ENCODE results near the gene INO80.

INO80 gene

DNA sequence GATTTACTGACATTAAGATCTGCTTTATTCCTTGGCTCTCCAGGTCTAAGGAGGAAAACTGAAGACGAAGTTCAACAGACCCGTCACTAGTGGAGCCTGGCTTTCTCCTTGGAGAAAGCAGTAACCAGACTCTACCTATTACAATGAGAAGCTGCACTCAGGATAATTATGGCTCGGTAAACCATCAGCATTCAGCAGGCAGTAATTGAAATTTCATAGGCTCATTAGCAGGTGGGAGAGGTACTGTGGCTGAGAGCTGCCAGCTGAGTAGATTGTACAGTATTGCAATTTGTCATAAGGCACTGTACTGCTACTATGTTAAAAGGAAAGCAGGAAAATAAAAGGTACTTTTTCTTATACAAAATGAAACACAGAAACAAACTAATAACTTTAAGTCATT, 111.6 kb downstream of the INO80 start:
- no peak for DNase-seq (ENCODE audit: low read depth in 2 of 2)

DNA sequence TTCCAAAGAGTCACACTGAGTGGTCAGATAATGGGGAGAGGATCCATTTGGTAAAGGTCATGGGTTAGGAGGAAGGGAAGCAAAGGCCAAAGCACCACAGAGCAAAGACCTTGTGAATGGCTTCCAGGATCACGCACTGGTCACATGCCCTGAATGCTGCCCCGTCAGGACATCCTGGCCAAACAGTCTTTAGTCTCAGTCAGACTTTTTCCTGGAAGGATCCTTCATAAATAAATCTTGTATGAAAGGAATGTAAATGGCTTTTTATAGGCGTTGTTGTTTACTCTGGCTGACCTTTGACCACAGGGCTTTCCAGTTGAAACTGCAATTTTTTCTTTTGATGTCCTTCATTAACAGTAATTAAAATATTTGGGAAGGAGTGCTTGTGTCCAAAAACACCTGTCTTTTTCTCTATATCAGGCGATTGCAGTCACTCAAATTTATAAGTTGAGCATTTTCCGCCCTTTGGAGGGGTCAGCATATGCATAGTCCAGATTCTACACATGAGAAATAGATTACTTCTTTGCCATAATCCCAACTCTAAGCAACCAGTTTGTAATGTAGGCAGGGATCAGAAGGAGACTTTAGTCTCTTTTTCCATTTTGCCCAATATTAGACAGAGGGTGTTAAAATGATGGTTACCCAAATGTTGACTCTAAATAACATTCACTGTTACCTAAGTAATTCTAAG, 114.4 kb downstream of the INO80 start:
- DNase-seq (ENCODE audit: low read depth in 2 of 2) = no peak

DNA sequence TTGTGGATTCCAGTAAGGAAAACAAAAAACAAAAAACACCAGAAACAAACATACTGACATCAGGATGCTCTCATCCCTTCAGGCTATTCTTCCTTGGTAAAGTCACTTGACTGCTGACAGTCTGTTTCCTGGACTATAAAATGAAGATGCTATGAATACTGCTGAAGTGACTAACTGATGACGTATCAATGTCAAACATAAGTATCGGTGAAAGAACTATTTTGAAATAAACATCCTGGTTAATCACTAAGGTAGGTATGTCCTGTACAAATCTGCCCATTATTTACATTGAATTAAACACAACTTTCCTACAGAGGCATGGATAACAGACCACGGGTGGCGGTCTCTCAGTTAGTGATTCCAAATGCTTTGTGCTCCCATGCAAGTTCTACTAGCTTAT, 116.9 kb downstream of the INO80 start:
- DNase-seq (ENCODE audit: low read depth in 2 of 2) = no peak

GRCh38 chr15:40995656-40996055, 120.4 kb downstream of the INO80 start:
- no peak for DNase-seq (ENCODE audit: low read depth in 2 of 2)

DNA sequence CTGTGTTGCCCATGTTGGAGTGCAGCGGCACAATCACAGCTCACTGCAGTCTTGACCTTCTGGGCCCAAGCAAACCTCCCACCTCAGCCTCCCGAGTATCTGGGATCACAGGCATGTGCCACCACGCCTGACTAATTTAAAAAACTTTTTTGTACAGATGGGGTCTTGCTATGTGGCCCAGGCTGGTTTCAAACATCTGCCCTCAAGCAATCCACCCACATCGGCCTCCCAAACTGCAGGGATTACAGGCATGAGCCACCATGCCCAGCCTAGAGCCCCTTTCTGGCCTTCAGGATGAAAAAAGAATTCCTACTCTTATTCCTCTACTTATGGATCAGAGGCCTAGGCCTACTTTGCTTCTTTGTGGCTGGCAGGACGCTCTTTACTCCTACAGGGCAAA, 123.3 kb downstream of the INO80 start:
- no peak for DNase-seq (ENCODE audit: low read depth in 2 of 2)

DNA sequence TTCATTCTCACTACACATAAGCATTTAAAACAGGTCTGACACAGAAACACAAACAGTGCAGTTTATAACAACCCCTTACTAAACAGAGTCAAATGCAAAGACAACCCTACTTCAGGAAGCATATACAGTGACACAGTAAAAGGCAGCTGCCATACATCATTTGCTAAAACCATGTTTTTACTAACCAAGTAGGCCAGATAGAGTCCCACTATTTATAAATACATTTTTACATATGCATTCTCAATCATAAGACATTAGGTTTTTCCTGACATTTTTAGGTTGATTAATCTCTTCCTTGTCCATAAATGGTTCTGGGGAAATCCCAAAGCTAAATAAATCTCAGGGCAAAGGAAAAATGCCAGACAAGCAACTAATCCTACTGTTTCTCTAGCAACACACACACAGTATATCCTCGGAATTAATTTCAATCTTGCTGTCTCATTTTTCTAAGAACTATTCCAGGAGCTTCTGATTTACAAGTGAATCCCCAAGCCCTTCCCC, 123.8 kb downstream of the INO80 start:
- DNase-seq (ENCODE audit: low read depth in 2 of 2) = no peak

DNA sequence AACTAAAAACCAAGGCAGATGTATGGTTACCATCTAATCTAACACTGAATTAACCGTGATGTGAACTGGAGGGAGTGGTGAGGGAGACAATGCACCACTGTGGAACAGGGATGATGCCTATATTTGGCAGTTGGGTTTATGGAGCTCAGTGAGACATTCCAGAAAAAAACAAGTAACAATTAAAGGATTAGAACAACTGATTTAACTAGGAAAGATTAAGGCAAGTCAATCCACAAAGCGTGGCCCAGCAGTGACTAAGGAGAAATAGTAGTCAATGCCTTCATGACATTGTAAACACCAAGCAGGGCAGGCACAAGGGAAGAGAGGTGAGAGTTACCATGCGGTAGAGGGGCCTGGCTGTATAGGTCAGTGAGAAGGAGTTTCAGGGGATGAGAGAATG, 124.7 kb downstream of the INO80 start:
- no peak for DNase-seq (ENCODE audit: low read depth in 2 of 2)

GRCh38 chr15:40990789-40991188, 125.3 kb downstream of the INO80 start:
- no peak for DNase-seq (ENCODE audit: low read depth in 2 of 2)

GRCh38 chr15:40990080-40990479, 126.0 kb downstream of the INO80 start:
- no peak for DNase-seq (ENCODE audit: low read depth in 2 of 2)

GRCh38 chr15:40988156-40988555, 127.9 kb downstream of the INO80 start:
- DNase-seq (ENCODE audit: low read depth in 2 of 2) = no peak

DNA sequence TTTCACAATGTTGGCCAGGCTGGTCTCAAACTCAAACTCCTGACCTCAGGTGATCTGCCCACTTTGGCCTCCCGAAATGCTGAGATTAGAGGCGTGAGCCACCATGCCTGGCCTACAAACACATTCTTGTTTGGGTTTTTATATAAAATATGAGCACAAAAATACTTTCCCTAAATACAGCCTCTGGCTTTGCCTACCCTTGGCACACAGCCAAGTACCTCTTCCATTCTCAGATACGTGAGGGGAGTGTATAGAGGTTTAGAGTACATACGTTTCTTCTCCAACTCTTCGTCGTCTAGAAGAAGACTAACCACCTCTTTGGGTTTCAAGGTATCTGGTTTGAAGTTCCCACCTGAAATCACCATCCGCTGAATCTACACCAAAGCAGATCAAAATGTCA, 129.3 kb downstream of the INO80 start:
- no peak for DNase-seq (ENCODE audit: low read depth in 2 of 2)

- DNase-seq (ENCODE audit: low read depth in 2 of 2) = no peak
These were observed 130.3 kb downstream of the INO80 start for GRCh38 chr15:40985541-40986330.

GRCh38 chr15:40984964-40985363, 131.1 kb downstream of the INO80 start:
- no peak for DNase-seq (ENCODE audit: low read depth in 2 of 2)

GRCh38 chr15:40984406-40984805, 131.7 kb downstream of the INO80 start:
- no peak for DNase-seq (ENCODE audit: low read depth in 2 of 2)

DNA sequence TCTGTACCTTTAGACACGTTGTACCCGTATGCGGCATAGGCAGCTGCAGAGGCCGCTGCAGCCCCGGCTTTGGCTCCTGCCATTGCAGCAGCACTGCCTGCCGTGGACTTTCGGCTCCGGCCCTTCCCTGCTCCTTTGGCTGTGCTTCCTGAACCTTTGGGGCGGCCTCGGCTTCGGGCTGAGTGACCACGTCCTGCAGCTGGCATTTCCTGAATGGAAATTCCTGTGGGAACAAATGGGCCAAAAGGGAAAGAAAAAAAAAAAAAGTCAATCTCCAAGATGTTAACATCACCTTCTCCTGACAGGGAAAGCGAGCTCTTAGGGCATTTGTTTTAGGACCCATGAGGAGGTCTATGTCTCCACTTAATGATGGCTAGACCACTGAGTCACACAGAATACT, 133.2 kb downstream of the INO80 start:
- DNase-seq (ENCODE audit: low read depth in 2 of 2) = no peak

DNA sequence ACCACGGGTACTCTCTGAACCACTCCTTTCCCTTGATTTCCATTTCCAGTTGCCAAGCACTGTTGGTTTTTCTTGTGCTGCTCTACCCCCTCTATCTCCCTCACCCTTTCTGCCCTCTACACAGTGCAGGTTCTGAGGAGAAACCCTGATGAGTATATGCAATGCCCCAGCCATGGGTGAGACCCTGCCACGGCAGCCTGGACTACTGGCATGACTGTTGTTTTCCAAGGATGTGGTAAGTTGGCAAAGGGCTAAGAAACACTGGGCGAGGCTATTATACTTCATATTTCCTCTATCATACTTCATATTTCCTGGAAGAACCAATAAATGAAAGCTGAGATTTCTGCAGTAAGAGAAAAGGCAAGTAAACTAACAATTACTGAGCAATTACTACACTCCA, 134.9 kb downstream of the INO80 start:
- no peak for DNase-seq (ENCODE audit: low read depth in 2 of 2)

GRCh38 chr15:40978562-40978961, 137.5 kb downstream of the INO80 start:
- DNase-seq (ENCODE audit: low read depth in 2 of 2) = no peak

- no peak for DNase-seq (ENCODE audit: low read depth in 2 of 2)
These were observed 137.9 kb downstream of the INO80 start for GRCh38 chr15:40978141-40978540.

- DNase-seq (ENCODE audit: low read depth in 2 of 2) = no peak
These were observed 139.3 kb downstream of the INO80 start for GRCh38 chr15:40976819-40977218.

DNA sequence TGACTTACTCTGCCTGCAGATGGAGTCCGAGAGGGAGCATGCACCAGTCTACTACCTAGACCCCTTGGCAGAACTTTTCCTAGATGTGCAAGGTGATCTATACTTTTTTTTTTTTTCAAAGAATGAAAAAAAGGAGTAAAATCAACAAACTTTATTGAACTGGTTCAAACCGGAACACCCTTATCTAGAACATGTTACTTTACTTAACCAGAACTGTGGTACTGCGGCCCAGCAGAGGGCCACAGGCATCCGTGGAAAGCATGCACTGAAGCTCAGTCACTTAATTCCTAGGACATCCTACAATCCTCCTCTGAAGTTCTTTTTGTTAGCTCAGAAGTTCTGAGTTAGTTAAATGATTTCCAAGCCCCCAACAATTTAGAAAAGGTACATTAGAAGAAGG, 141.2 kb downstream of the INO80 start:
- no peak for DNase-seq (ENCODE audit: low read depth in 2 of 2)

DNA sequence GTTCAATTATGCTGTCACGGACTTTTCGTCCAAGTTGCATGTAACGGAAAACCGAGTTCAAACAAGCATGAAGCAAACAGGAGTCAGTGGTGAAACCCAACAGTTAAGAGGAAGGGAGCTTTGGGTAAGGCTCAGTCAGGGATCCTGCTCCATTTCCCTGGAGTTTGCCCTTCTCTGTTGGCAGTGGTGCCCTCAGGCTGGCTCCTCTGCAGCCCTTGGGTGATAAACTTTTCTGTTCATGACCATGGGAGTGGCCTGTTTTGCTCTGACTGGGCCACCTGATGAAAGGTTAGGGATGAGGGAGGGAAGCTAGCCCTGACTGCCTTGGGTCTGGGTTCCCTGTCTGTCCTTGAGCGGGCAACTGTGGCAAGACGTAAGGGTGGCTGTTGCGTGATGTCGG, 146.7 kb downstream of the INO80 start:
- no peak for DNase-seq (ENCODE audit: low read depth in 2 of 2)

DNA sequence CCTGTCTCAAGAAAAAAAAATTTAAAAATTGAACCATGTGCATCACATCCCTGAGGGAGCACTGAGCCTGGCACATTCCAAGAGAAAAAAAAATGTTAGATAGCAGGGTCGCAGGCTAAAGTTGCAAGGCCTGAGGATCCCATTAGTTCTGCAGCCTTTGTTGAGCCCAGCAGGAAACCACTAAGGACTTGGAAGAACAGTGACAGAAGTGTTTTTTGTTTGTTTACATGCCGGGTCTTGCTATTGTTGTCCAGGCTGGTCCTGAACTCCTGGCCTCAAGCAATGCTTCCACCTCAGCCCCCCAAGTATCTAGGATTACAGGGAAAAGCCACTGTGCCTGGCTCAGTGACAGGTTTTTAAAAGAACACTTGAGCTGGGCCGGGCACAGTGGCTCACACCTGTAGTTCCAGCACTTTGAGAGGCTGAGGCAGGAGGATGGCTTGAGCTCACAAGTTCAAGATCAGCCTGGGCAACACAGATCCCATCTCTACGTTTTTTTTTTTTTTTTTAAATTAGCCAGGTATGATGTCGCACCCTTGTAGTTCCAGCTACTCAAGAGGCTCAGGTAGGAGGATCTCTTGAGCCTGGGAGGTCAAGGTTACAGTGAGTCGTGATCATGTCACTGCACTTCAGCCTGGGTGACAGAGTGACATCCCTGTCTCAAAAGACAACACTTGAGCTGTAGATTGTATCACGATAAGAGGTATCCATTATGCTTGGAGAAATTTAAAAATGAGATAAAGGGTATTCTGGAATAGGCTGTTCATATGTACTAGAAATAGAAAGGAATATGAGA, 147.6 kb downstream of the INO80 start:
- DNase-seq (ENCODE audit: low read depth in 2 of 2) = no peak

GRCh38 chr15:40964634-40965033, 151.4 kb downstream of the INO80 start:
- no peak for DNase-seq (ENCODE audit: low read depth in 2 of 2)
